Spleen (tissue), 7 donors: ENCODE results near the gene ACAN.

Experiments
- CTCF ChIP-seq, 11 experiments: fragments of 200-600 bp in 7 of 11; fragments of 450-650 bp in 4 of 11; sonication (generic) in 4 of 11; IDR thresholded peaks in 8 of 11; conservative IDR thresholded peaks in 3 of 11; 1 replicate in 7 of 11; 2 replicates in 4 of 11; pipeline versions ENCODE4 v1.4.0 to v1.8.0; 2016 to 2021; ENCODE audit warnings: antibody characterized with exemption in 11 of 11, inconsistent platforms in 4 of 11, mild to moderate bottlenecking in 1 of 11
- POLR2A ChIP-seq, 3 donors: fragments of 450-650 bp; IDR thresholded peaks; one replicate each; pipeline ENCODE4 v1.5.1; 2017; ENCODE audit warnings: antibody characterized with exemption in 3 of 3, mild to moderate bottlenecking in 1 of 3
- donor health status: DM: no; HTN: no; CAD: no; lungs with moderate emphysema.
- donor health status: DM: no; HTN: no; CAD: no.
- donor health status: DM: no; HTN: no; CAD: no.

DNA sequence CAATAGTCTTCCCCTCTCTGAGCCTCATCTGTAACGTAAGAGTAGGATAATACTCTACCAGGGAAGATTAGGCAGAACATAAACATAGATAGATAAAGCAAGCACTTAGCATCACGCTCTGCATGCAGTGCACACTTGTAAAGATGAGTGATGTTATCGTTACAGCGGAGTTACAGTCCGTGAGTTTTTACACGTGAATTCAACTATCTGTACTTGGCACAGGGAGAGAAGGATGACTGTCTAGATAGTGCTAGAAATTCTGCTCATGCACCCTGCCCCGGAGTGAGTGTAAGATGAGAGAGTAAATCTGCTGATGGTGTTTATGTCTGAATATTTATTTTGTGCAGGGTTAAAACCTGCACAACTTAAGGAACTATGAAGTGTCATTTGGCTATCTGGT is 56.3 kb downstream of the ACAN start:
- no peak for TF ChIP-seq CTCF (IDR thresholded peaks at IDR 0.05 in 8 of 11, conservative IDR thresholded peaks at IDR 0.05 in 3 of 11)
- TF ChIP-seq POLR2A (IDR thresholded peaks at IDR 0.05): no peak
